ENCODE results near the gene GALNT5. TPM values are rescaled to one million over a fixed set of nuclear protein-coding genes. Genes with fewer than 3 reads are reported as not detected.

Gene GALNT5
- total RNA-seq, 4 donors from 2014 or later = 0.26 to 0.98 (median 0.37) TPM

DNA sequence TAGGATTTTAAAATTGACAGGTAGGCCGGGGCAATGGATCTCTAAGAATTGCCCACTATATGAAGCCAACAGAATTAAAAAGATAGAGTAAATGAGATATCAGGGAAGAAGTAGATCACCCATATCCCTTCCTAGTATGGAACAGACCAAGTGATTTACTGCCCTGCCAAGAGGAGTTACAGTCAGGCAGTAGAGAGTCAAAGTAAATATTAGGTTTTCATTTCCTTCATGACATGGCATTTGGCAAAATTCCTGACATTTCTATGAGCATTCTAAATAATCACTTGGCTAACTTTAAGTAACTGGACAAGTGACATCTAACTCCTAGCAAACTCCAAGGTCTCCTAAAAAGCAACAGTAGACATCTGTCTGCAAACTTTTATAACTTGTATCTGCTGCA is 33.5 kb downstream of the GALNT5 start:
- H3K36me3 ChIP-seq = no peaks in the 10 kb centered on the region
- H3K4me3 ChIP-seq = no peak overlapping the region
- H3K27me3 ChIP-seq = no peaks in the 10 kb centered on the region
- DNase-seq (ENCODE audit: low spot score in 2 of 2) = no peak
- no peaks in the 10 kb centered on the region for H3K4me1 ChIP-seq
- WGBS = 93% methylated on average over 1 of the region's 1 CpG
- no peaks in the 10 kb centered on the region for H3K9me3 ChIP-seq
- H3K27ac ChIP-seq = no peak overlapping the region
- TF ChIP-seq, protein P1, sequence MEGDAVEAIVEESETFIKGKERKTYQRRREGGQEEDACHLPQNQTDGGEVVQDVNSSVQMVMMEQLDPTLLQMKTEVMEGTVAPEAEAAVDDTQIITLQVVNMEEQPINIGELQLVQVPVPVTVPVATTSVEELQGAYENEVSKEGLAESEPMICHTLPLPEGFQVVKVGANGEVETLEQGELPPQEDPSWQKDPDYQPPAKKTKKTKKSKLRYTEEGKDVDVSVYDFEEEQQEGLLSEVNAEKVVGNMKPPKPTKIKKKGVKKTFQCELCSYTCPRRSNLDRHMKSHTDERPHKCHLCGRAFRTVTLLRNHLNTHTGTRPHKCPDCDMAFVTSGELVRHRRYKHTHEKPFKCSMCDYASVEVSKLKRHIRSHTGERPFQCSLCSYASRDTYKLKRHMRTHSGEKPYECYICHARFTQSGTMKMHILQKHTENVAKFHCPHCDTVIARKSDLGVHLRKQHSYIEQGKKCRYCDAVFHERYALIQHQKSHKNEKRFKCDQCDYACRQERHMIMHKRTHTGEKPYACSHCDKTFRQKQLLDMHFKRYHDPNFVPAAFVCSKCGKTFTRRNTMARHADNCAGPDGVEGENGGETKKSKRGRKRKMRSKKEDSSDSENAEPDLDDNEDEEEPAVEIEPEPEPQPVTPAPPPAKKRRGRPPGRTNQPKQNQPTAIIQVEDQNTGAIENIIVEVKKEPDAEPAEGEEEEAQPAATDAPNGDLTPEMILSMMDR (IDR thresholded peaks at IDR 0.05) = no peak
- TF ChIP-seq POLR2A (IDR thresholded peaks at IDR 0.05) (no peak), POLR2AphosphoS5 (IDR thresholded peaks at IDR 0.05) (no peak), EP300 (IDR thresholded peaks at IDR 0.05) (no peak)

DNA sequence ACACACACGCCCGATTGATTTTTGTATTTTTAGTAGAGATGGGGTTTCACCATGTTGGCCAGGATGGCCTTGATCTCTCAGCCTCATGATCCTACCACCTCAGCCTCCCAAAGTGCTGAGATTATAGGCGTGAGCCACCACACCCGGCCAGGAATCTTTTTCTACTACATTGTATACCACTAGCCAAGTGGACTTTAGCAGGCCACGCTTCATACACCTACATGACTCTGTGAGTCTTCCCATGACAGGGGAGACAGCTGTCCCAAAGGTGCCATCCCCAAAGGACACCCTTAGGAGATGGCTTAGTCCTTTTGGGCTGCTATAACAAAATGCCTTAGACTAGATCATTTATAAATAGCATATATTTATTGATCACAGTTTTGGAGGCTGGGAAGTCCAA is 35.3 kb downstream of the GALNT5 start:
- WGBS = 93% methylated on average over 5 of the region's 5 CpGs
- Histone ChIP-seq H3K36me3 (no peaks in the 10 kb centered on the region), H3K27ac (no peak overlapping the region), H3K4me1 (no peaks in the 10 kb centered on the region), H3K27me3 (no peaks in the 10 kb centered on the region), H3K4me3 (no peak overlapping the region), H3K9me3 (no peaks in the 10 kb centered on the region)
- TF ChIP-seq, protein P1 (IDR thresholded peaks at IDR 0.05) = no peak
- no peak for DNase-seq (ENCODE audit: low spot score in 2 of 2)

DNA sequence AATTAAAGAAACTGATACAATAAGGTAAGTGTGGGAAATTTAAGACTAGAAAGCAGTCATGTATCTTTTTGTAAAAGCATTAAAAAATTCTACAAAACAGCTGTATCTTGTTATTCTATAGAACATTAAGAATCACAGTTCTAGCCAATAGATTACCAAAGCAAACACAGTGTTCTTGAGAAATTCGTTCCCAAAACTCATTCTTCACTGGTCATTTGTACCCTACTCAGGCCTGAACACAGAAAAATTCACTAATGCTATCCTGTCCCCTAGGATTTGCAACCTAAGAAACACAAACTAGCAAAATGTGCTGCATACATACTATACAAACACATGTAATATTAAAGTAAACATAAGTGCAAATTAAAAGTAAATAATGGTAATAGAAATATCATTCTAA is 39.0 kb downstream of the GALNT5 start:
- no peaks in the 10 kb centered on the region for H3K9me3 ChIP-seq
- H3K4me1 ChIP-seq = no peaks in the 10 kb centered on the region
- WGBS = 80% methylated on average over 1 of the region's 1 CpG
- H3K4me3 ChIP-seq = no peak overlapping the region
- no peak for DNase-seq (ENCODE audit: low spot score in 2 of 2)
- TF ChIP-seq, protein P1 (IDR thresholded peaks at IDR 0.05) = no peak
- TF ChIP-seq POLR2A (IDR thresholded peaks at IDR 0.05) (no peak), EP300 (IDR thresholded peaks at IDR 0.05) (no peak), POLR2AphosphoS5 (IDR thresholded peaks at IDR 0.05) (no peak)
- no peaks in the 10 kb centered on the region for H3K27me3 ChIP-seq
- H3K27ac ChIP-seq = no peak overlapping the region
- no peaks in the 10 kb centered on the region for H3K36me3 ChIP-seq

DNA sequence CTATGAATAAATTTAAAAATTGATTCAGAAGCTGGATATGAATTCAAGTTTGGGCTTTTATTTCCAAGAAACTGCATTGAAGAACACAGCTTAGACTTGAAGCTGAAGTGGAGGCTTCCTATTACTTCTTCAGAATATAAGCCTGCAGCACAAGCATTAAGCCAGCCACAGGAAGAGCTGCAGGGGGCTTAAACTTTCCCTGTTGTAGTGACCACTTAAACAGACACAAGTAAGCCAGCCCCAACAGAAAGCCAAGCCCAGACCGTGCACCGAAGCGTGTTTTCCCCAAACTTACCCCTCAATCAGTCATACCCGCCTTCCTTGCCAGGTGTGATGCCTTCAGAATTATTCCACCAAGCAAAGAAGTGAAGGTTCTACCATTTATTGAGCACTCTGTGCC is 39.5 kb downstream of the GALNT5 start:
- 94% methylated on average over 4 of the region's 4 CpGs for WGBS
- Histone ChIP-seq H3K36me3 (no peaks in the 10 kb centered on the region), H3K4me3 (no peak overlapping the region), H3K4me1 (no peaks in the 10 kb centered on the region), H3K27ac (no peak overlapping the region), H3K9me3 (no peaks in the 10 kb centered on the region), H3K27me3 (no peaks in the 10 kb centered on the region)
- TF ChIP-seq POLR2AphosphoS5 (IDR thresholded peaks at IDR 0.05) (no peak), EP300 (IDR thresholded peaks at IDR 0.05) (no peak), POLR2A (IDR thresholded peaks at IDR 0.05) (no peak)
- TF ChIP-seq, protein P1 (IDR thresholded peaks at IDR 0.05) = no peak
- no peak for DNase-seq (ENCODE audit: low spot score in 2 of 2)

DNA sequence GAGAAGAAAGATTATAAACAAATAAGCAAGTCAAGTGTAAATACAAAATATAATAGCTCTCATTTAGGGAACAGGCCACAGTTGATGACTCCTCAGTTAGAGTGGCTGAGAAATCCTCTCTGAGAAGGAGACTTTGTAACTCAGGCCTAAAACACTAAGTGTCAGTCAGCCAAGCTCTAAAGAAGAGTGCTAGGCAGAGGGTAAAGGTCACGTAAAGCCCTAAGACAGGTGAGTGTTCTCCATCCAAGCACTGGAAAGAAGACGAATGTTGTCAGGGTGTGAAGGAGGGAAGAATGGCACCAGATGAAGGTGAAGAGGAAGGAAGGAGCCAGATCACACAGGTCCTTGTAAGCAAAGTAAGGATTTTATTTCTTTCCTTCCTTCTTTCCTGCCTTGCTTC is 43.8 kb downstream of the GALNT5 start:
- Histone ChIP-seq H3K36me3 (no peaks in the 10 kb centered on the region), H3K27me3 (no peaks in the 10 kb centered on the region), H3K27ac (no peak overlapping the region), H3K4me3 (no peak overlapping the region), H3K9me3 (no peaks in the 10 kb centered on the region), H3K4me1 (no peaks in the 10 kb centered on the region)
- TF ChIP-seq, protein P1 (IDR thresholded peaks at IDR 0.05) = no peak
- TF ChIP-seq EP300 (IDR thresholded peaks at IDR 0.05) (no peak), POLR2AphosphoS5 (IDR thresholded peaks at IDR 0.05) (no peak), POLR2A (IDR thresholded peaks at IDR 0.05) (no peak)
- 94% methylated on average over 2 of the region's 2 CpGs for WGBS
- no peak for DNase-seq (ENCODE audit: low spot score in 2 of 2)

Data from suprapubic skin (tissue), 4 donors.